IPS-NIHi7 (cell line): Measurements from ENCODE around the gene GBE1.
"Not testable (repeated sequence)": the region's sequence is repeated elsewhere in the genome, so short reads cannot be mapped to it uniquely, and the experiment has no call there.

Source experiments
- DNase-seq: peaks from one replicate; pipeline ENCODE4 v3.0.0; 2012; ENCODE audit warnings: mixed read lengths; ENCODE audit errors: extremely low spot score

Gene GBE1

DNA sequence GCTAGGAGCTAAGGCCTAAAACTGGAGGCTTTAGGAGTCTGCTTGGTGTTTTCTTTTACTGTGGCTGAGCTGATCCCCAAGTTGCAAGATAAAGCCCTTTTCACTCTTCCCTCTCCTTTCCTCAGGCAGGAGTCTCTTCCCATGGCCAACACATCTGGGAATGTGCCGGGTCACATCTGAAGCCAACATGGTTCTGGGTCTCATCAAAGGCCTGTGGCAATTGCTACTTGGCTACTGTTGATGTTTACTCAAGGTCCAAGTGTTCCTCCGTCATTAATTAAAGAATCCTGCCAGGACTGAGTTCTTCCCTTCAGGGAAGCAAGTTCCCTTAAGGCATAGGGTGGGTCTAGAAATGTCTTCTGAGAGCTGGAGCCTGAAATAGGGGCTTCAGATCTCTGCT is 230.2 kb downstream of the GBE1 start:
- no peak for DNase-seq

DNA sequence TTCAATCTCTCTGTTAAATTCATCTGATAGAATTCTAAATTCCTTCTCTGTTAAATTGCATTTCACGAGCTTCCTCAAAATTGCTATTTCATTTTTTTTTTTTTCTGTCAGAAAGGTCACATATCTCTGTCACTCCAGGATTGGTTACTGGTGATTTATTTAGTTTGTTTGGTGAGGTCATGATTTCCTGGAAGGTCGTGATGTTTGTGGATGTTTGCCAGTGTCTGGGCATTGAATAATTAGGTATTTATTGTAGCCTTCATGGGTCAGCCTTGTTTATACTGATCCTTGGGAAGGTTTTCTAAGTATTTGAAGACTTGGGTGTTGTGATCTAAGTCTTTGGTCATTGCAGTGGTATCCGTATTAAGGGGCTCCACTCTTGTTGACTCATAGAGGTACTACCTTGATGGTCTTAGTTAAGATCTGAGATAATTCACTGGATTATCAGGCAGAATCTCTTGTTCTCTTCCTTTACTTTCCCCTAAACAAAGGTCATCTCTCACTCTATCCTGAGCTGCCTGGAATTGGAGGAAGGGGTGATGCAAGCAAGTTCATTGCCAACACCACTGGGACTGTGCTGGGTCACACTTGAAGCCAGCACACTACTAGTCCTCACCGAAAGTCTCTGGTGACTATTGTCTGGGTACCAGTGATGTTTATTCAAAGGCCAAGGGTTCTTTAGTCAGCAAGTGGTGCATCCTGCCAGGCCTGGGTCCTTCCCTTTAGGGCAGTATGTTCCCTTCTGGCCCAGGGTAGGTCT is 231.1 kb downstream of the GBE1 start:
- DNase-seq, result no peak

DNA sequence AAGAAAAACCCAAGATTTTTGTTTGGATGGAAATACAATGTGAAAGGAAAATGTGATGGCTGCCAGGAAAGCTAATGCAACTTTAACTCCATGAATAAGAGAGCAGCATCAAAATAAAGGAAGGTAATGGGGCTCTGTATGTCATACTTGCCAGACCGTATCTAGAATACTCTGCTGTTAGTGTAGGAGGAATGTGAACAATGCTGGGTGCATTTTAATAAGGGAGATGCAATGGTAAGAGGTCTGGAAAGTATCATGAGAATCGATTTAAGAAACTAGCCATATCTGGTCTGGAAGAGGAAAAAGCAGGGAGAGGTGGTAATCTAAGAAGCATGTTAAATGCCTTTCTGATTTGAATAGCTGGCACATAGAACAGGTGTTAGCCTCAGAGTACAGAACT is 239.6 kb downstream of the GBE1 start:
- no peak for DNase-seq

DNA sequence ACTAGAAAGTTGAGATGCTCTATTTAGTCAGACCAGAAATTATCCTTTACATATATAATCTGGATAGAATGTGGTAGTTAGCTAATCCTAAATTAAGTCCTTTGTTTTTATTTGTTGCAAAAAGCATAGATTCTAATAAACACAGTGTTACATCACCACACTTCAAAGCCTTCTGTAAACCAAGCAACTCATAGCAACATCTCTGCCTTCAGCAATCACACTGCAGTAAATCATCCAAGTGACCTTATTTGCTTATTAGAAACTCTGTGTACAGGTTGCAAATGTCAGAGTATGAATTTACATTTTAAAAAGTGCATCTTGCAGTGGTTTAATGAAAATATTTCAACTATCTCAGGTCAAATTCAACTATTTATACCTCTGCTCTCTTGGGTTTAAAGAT is 242.5 kb downstream of the GBE1 start:
- no peak for DNase-seq

DNA sequence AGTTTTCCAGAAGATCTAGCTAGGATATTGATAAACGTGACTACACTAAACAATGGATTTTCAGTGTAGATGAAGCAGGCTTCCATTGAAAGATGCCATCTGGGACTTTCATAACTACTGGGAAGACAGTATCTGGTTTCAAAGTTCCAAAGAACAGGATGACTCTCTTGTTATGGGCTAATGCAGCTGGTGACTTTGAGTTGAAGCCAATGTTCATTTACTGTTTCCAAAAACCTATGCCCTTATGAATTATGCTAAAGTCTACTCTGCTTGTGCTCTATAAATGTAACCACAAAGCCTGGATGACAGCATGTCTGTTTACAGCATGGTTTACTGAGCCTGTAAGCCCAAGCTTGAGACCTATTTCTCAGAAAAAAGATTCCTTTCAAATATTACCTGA is 245.4 kb downstream of the GBE1 start:
- DNase-seq, result no peak

DNA sequence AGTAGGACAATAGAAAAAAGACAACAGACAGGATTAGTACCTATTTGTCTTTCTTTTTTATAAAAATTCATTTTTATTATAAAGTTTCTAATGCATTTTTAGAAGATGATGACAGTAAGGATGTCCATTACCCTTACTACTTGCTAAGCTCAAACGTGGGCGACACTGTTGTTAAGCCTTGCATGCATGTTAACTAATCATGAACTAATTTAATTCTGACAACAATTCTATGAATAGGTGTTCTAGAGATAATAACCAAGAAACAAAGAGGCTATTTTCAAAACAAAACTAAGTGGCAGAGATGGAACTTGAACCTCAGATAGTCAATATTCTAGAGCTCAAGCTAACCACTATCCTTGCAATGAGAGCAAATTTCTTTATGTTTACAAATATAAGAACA is 247.9 kb downstream of the GBE1 start:
- DNase-seq, result no peak

DNA sequence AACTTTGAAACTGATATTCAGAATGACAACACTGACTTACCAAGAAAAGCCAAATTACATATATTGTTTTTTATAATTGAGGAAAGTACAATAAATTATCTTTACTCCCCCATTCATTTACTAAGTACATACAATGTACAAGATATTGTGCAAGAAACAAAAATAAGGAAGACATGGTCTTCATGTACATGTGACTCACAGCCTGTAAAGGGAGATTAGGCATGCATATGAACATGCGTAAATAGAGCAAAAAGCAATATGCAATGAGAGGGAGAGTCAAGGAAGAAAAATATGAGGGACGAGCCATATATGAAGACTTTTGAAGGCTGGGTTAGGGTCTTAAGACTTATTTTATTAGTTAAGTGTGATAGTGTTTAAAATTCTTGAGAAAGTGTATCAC is 258.4 kb downstream of the GBE1 start:
- DNase-seq, result no peak

DNA sequence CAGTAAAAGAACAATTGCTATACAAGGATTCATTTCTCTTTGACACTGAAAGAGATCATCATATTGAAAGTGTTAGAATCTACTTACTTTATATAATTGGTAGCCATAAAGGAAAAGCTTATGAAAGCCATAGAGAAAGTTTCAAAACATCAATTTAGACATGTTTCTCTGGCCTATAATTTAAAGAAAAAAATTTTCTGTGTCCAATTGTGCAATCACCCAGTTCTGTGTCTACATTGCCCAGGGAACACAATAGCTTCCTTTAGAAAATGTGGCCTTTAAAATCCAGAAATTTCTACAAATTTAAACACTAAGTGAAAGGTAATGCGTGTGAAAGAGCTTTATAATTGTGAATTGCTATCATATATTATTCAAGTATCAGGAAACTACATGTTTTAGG is 259.2 kb downstream of the GBE1 start:
- no peak for DNase-seq

DNA sequence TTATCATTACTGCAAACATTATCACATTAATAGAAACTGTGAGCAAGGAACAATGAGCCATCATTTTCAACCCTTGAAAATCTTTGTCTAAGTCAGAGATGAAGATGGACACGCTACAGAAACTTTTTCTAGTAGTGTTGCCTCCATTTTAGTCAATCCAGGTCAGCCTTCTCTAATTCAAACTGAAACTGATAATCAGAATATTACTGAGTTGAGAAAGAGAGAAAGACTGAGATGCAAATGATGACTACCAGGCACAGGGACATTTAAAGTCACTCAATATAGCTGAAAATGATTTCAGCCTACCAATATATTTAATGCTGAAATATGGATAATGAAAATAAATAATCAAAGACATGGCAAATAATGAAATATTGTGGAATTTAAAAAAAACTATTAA is 261.4 kb downstream of the GBE1 start:
- no peak for DNase-seq

DNA sequence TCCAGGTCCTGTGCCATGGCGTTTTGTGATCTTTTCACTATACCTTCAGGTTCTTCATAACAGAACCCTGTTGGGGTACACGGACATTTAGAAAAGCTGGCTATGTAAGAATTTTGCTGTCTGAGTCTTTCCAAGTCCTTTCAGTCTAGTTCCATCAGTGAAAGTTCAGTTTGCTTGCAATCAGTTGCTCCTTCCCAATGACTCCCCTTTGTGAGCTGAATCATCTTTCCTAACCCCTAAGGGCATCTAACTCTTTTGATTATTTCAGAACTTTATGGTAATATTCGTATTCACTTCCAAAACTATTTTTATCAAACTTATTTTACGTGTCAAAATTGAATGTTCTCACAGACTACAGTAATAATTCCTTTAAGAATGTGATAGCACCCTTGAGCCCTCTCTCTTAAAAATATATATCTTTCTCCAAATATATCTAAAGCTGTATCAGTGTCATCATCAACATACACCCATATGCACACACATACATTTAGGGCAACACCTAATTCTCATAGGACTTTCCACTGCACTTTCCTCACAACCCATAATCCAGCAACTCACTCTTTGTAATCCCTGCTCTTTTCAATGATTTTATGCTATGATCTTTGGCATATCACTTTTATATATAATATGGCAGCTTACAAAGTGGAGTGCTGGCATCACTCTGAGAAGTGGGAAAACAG is 263.7 kb downstream of the GBE1 start:
- DNase-seq, result no peak

DNA sequence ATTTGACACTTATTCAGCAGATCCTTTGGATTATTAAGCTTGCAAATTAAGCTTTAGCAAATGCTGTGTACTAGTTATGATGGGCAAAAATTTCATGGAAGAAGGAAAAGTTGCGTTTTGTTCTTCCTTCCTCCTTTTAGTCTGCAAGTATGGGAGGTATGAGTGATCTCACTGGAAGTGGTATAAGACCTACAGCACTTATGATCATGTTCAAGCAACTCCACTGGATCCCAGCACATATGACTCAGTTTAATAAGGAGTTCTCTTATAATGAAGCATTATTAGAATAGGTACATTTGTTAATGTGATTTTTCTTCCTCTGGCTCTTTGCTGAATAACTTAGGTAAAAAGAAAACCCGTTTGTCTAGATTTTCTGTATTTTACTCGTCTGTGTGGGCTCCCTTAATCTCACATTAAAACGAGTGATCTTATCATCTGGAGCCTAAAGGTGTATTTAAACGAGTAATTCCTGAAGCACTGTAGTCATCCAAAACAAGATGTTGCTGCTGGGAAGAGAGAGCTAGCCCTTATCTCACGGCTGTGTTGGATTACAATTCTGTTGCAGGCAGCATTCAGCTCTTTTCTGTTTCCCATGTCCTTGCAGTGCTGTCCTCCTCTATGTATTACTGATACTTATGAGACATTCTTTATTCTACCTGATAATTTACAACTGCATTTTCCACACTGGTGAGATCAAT is 264.9 kb downstream of the GBE1 start:
- DNase-seq, result no peak

DNA sequence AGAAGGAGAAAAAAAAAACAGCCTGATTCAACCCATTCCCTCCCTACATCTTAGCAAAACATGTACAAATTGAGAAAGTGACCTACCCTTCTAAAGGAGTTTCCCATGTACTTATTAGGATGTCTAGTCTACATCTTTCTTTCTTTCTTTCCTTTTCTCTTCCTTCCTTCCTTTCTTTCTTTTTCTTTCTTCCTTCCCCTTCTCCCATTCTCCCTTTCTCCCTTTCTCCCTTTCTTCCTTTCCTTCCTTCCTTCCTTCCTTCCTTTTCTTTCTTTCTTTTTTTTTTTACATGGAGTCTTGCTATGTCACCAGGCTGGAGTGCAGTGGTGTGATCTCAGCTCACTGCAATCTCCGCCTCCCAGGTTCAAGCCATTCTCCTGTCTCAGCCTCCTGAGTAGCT is 269.0 kb downstream of the GBE1 start:
- not testable (repeated sequence) for DNase-seq

DNA sequence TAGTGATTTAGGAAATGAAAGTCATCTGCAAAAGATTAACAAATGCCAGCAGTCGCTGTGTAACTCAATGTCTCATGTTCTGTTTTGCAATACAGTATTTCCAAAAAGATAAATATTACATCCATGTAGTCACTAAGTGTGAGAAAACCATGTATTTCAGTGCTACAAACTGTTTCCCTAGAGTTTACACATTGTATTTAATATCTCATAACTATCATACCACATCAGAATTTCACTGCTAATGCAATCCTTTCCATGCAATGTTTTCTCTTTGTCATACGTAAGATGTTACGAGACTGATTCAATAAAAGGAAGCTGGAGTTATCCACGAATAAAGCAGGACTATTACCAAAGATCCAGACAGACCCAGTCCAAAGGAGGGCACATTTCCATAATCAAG is 269.4 kb downstream of the GBE1 start:
- no peak for DNase-seq

DNA sequence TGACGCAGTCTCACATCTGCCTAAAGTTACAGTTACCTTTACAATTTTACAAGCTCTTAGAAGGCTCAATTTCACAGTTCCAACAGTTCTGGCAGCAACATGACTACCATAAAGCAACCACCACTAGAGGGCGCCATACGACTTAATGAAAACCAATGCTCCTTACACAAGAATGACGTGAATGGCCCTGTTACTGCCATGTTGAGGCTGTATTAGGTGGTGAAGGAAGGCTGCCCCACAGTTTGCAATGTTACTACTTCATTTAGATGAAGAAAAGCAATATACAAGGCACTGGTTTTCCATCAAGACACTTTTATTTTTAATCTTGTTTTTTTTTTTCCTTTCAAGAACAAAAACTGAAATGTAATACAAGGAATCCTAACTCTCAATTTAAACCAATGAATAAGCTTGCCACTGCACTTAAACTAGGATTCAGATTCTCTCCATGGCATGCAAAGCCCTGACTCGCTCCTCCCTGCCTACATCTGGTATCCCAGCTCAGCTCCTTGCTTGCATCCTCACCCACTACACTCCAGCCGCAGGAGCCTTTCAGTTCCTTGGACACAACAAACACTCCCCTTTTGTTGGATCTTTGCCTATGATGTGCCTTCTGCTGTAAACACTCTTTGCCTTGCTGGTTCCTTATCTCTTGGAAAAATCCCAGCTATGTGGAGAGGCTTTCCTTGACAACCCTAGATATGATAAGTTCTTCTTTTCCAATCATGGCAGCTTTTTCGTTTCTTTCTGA is 270.7 kb downstream of the GBE1 start:
- DNase-seq, result peak; percentile 74

DNA sequence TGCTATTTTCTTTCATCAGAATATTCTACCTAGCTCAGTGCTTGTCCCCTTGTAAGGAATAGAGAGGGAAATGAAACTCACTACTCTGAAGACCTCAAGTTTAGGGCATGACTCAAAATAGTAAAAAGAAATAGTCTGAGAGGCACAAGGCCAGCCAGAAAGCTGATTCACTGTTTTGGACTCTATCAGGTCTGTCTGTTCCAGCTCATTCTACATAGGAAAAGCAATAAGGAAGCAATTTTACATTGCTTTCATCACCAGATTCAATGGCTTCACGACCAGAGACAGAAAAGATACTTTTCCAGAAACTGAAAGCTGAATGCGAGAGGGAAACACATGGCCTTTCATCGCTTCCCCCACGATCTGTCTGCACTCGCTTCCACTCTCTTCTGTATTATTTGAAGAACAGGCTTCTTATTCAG is 276.0 kb downstream of the GBE1 start:
- no peak for DNase-seq

DNA sequence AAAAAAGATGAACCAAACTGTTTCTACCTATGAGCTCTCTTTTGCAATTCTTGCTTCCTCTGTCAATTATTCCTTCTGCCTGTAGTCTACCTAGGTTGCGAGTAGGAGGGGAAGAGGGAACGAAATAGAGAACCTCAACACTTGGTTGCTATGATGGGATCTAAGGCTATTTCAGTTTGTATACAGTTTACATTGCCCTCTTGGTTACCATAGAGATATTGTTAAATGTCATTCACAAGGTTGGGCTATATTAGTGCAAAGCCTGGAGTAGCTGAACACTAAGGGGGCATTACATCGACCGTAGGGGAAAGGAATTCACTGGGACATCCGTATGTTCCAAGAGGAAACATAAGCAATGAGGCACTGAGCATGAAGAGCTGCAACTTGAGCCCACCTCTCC is 276.9 kb downstream of the GBE1 start:
- DNase-seq, result no peak

DNA sequence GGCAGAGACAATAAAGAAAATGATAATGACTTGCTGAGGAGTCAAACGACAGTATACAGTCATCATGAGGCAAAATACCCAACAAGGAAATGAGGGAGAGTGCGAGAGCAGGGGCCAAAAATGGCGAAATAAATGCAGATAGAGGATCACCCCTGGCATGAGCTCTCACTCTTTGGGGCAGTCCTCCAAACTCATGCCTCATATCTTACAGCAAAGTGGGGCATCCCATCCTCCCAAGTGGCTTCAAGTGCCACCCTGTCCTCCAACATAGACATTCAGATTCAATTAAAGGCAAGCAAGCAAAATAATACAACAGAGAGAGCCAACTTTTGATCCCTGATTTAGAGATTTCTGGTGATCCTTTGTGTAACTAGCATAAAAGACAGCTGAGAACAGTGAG is 278.4 kb downstream of the GBE1 start:
- DNase-seq, result no peak

DNA sequence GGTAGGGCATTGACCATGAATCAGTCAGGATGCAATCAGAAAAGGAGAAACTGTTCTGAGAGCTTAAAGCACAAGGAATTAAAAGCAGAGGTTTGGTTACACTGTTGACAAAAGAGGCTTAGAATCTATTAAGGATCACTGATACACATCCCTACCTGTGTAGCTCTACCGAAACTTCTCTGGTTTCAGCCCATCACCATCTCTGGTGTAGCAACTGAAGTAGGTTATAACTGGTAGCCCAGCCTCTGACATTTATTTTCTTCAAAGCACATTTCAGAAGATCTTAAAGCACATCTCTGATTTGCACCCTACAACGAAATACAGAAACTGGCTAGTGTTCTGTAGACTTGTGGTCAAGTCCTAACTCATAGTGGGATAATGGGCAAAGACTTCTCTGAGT is 283.7 kb downstream of the GBE1 start:
- DNase-seq, result no peak

DNA sequence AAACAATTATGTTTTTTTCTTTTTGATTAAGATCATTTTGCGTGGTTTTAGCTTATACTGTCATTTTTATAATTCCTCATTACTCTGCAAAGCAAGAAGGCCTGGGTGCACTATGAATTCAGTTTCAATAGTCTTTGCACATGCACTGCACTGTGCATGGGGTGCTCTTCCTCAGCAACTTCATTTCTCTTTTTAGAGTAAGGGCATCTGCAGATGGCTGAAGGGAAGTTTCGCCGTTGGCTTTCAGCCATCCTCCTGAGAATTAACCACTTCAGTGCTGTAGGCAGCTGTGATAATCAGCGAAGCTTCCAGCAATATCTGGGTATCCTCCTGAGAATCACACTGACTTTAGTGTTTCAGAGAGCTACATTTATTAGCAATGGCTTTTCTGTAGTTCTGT is 284.8 kb downstream of the GBE1 start:
- no peak for DNase-seq

DNA sequence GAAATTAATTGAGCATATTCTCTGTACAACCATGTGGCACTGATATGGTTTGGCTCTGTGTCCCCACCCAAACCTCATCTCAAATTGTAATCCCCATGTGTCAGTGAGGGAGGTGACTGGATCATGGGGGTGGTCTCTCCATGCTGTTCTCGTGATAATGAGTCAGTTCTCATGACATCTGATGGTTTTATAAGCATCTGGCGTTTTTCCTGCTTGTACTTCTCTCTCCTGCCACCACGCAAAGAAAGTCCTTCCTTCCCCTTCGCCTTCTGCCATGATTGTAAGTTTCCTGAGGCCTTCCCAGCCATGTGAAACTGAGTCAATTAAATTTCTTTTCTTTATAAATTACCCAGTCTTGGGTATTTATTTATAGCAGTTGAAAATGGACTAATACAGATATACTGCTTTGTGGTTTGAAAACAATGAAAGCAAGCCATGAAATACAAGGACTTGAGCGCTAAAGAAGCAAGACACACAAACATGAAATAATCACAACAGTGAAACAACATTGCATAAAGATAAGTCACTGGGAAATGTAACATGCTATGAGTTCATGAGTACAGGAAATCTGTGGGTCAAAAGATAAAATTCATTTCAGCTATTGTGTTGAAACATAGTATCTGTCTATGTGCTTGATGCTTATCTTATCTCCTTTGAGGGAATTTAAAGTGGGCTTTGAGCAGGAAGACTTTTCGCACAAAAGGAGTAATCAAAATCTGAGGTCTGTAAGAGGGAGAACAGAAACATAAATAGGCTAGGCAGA is 288.7 kb downstream of the GBE1 start:
- no peak for DNase-seq

DNA sequence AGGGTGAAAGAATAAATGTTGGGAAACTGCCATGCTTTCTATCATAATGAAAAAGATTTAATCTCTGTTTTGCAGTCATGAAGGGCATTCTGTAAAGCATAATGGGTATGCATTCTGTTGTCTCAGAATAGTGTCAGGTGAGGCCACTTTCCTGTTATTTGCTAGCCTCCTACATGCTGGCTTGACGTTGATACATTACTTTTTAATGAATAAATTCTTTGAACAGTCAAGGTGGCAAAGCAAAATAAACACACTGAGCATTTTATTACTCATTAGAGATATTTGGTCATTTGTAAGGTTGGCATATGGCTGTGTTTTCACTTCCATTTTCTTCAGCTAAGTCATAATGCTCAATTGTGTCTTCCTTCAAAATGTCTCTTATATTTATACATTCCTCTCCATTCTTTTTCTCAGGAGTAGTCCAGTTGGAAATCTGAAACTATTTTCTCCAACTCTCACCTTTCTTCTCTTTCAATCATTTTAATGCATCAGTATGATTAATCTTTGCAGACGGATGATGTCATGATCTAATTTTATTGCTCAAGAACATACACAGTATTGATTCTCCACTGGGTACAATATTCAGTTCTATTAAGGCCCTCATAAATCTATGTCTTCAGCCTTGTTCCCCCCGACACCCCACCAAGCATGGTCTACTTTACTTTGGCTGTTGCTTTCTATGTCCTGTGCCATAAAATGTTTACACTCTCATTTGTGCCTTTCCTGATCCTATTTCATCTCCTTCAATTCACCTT is 290.7 kb downstream of the GBE1 start:
- DNase-seq, result no peak
